GM12875 (cell line): ENCODE data around the gene FMNL2.

Experiments used
- H3K4me3 ChIP-seq: one replicate; pipeline ENCODE4 v1.5.1; 2011; ENCODE audit warnings: low read depth, low read length, control low read depth
- CTCF ChIP-seq: IDR thresholded peaks from 2 replicates; pipeline ENCODE4 v1.5.1; 2011; ENCODE audit warnings: low read depth, mild to moderate bottlenecking, control low read depth, inconsistent platforms, low read length, moderate library complexity, borderline replicate concordance; ENCODE audit not compliant: insufficient read depth

FMNL2 gene

GRCh38 chr2:152629202-152629601 lies 294.2 kb downstream of the FMNL2 start:
- H3K4me3 ChIP-seq: no peak overlapping the region
- no peak for TF ChIP-seq CTCF

GRCh38 chr2:152630466-152630865 lies 295.5 kb downstream of the FMNL2 start:
- no peak for TF ChIP-seq CTCF
- H3K4me3 ChIP-seq: no peak overlapping the region

- no peak for TF ChIP-seq CTCF
- no peak overlapping the region for H3K4me3 ChIP-seq
Measured at GRCh38 chr2:152632736-152633135, 297.8 kb downstream of the FMNL2 start.

GRCh38 chr2:152635635-152636298 lies 300.8 kb downstream of the FMNL2 start:
- no peak overlapping the region for H3K4me3 ChIP-seq
- TF ChIP-seq CTCF: peak; percentile 82

- TF ChIP-seq CTCF: no peak
- H3K4me3 ChIP-seq: no peak overlapping the region
Measured at GRCh38 chr2:152637251-152637650, 302.3 kb downstream of the FMNL2 start.

- TF ChIP-seq CTCF: no peak
Measured at GRCh38 chr2:152638056-152638455, 303.1 kb downstream of the FMNL2 start.

GRCh38 chr2:152638590-152638989 lies 303.6 kb downstream of the FMNL2 start:
- no peak for TF ChIP-seq CTCF
- no peak overlapping the region for H3K4me3 ChIP-seq

More at GRCh38 chr2:152638056-152638455, 303.1 kb downstream of the FMNL2 start:
- no peak overlapping the region for H3K4me3 ChIP-seq
